Neural cell (in vitro differentiated cells): Measurements from ENCODE around the gene HSF4. TPM values are rescaled to one million over a fixed set of nuclear protein-coding genes. Genes with fewer than 3 reads are reported as not detected.

Source experiments
- H2AFZ ChIP-seq: fragments of 200-600, 300-800 bp; sonication (generic), shearing (Covaris generic); 2 replicates; pipeline ENCODE4 v1.6.0; 2014; ENCODE audit warnings: low read depth, mild to moderate bottlenecking, antibody characterized with exemption, low read length, moderate library complexity
- H3F3A ChIP-seq: fragments of 200-600 bp; shearing (Covaris generic); 2 replicates; pipeline ENCODE4 v1.6.1; 2016; ENCODE audit warnings: mild to moderate bottlenecking, moderate library complexity, mixed read lengths, antibody characterized with exemption, low read length; ENCODE audit not compliant: insufficient read depth, poor library complexity, severe bottlenecking
- H3K27ac ChIP-seq: fragments of 200-600, 300-800 bp; sonication (generic), shearing (Covaris generic); 2 replicates; pipeline ENCODE4 v1.5.1; 2014; ENCODE audit warnings: mild to moderate bottlenecking, low read length, moderate library complexity
- H3K27me3 ChIP-seq: fragments of 300-800, 200-600 bp; sonication (generic), shearing (Covaris generic); 2 replicates; pipeline ENCODE4 v1.6.0; 2014; ENCODE audit warnings: mild to moderate bottlenecking, low read depth, low read length, moderate library complexity; ENCODE audit not compliant: insufficient read depth
- H3K36me3 ChIP-seq: fragments of 300-800, 200-600 bp; sonication (generic), shearing (Covaris generic); 2 replicates; pipeline ENCODE4 v1.5.1; 2014; ENCODE audit warnings: mild to moderate bottlenecking, antibody characterized with exemption, low read length, moderate library complexity; ENCODE audit not compliant: insufficient read depth
- H3K4me2 ChIP-seq: fragments of 300-800, 200-600 bp; sonication (generic), shearing (Covaris generic); 2 replicates; pipeline ENCODE4 v1.6.0; 2014; ENCODE audit warnings: mild to moderate bottlenecking, low read length
- H3K4me3 ChIP-seq: fragments of 300-800, 200-600 bp; sonication (generic), shearing (Covaris generic); 2 replicates; pipeline ENCODE4 v1.5.1; 2014; ENCODE audit warnings: mild to moderate bottlenecking, low read length, moderate library complexity
- H3K79me2 ChIP-seq: fragments of 200-600 bp; shearing (Covaris generic); replicated peaks from 2 replicates; pipeline ENCODE4 v1.6.0; 2014; ENCODE audit warnings: mild to moderate bottlenecking, low read length, moderate library complexity; ENCODE audit not compliant: insufficient read depth
- H3K9ac ChIP-seq: fragments of 300-800, 200-600 bp; sonication (generic), shearing (Covaris generic); 2 replicates; pipeline ENCODE4 v1.6.1; 2016; ENCODE audit warnings: mild to moderate bottlenecking, low read length, mixed read lengths
- H3K9me2 ChIP-seq: fragments of 200-600 bp; shearing (Covaris generic); 2 replicates; pipeline ENCODE4 v1.6.1; 2016; ENCODE audit warnings: mild to moderate bottlenecking, low read length, mixed read lengths; ENCODE audit not compliant: insufficient read depth
- H3K9me3 ChIP-seq: fragments of 200-600, 300-800 bp; sonication (generic), shearing (Covaris generic); 2 replicates; pipeline ENCODE4 v1.6.1; 2016; ENCODE audit warnings: mild to moderate bottlenecking, mixed run types, low read length, moderate library complexity, mixed read lengths
- H4K20me1 ChIP-seq: fragments of 200-600 bp; shearing (Covaris generic); 2 replicates; pipeline ENCODE4 v1.6.1; 2016; ENCODE audit warnings: mild to moderate bottlenecking, mixed run types; ENCODE audit not compliant: insufficient read depth
- CTCF ChIP-seq: fragments of 450-650 bp; IDR thresholded peaks from 2 replicates; pipeline ENCODE4 v1.5.1; 2014; ENCODE audit warnings: antibody characterized with exemption, mild to moderate bottlenecking, moderate library complexity; ENCODE audit not compliant: poor library complexity, severe bottlenecking
- EP300 ChIP-seq: fragments of 450-650 bp; conservative IDR thresholded peaks from 2 replicates; pipeline ENCODE4 v1.6.1; 2014; ENCODE audit warnings: antibody characterized with exemption, mild to moderate bottlenecking, moderate library complexity; ENCODE audit not compliant: poor library complexity, severe bottlenecking
- EZH2 ChIP-seq: fragments of 200-600, 300-800 bp; shearing (Covaris generic), sonication (generic); IDR thresholded peaks from 2 replicates; pipeline ENCODE4 v1.6.1; 2014; ENCODE audit warnings: antibody characterized with exemption, low read length, borderline replicate concordance, mild to moderate bottlenecking; ENCODE audit not compliant: insufficient read depth, poor library complexity, severe bottlenecking
- MXI1 ChIP-seq: fragments of 450-650 bp; conservative IDR thresholded peaks from 2 replicates; pipeline ENCODE4 v1.6.1; 2014; ENCODE audit warnings: antibody characterized with exemption, mild to moderate bottlenecking; ENCODE audit not compliant: poor library complexity, severe bottlenecking
- POLR2AphosphoS5 ChIP-seq: IDR thresholded peaks from 2 replicates; pipeline ENCODE4 v1.6.1; 2012
- RAD21 ChIP-seq: fragments of 450-650 bp; conservative IDR thresholded peaks from 2 replicates; pipeline ENCODE4 v1.6.1; 2014; ENCODE audit warnings: antibody characterized with exemption, mild to moderate bottlenecking, moderate library complexity
- REST ChIP-seq: IDR thresholded peaks from 2 replicates; pipeline ENCODE4 v1.6.1; 2012; ENCODE audit warnings: borderline replicate concordance
- SMC3 ChIP-seq: fragments of 450-650 bp; conservative IDR thresholded peaks from 2 replicates; pipeline ENCODE4 v1.6.1; 2014; ENCODE audit warnings: antibody characterized with exemption, mild to moderate bottlenecking, moderate library complexity; ENCODE audit not compliant: poor library complexity
- TAF1 ChIP-seq: IDR thresholded peaks from 2 replicates; pipeline ENCODE4 v1.6.1; 2012; ENCODE audit warnings: low read depth
- polyA plus RNA-seq: library from polyadenylated mRNA; depleted of rRNA; stranded (reverse); fragments of >200 nt; gene quantifications from 2 replicates; pipeline ENCODE4 v1.2.3, GENCODE V29; 2014

HSF4 gene
- polyA plus RNA-seq, 1 donor from 2014 or later = 12.7 TPM

GRCh38 chr16:67202426-67202825 lies 37.9 kb downstream of the HSF4 start:
- H3K9ac ChIP-seq = no peak overlapping the region
- no peaks in the 10 kb centered on the region for H3K9me3 ChIP-seq
- no peaks in the 10 kb centered on the region for H3K9me2 ChIP-seq
- H4K20me1 ChIP-seq = no peaks in the 10 kb centered on the region
- no peaks in the 10 kb centered on the region for H3F3A ChIP-seq
- H3K36me3 ChIP-seq = no peaks in the 10 kb centered on the region
- no peak overlapping the region for H3K4me3 ChIP-seq
- no peak overlapping the region for H3K4me2 ChIP-seq
- H2AFZ ChIP-seq = no peak overlapping the region
- no peak overlapping the region for H3K27ac ChIP-seq
- no peaks in the 10 kb centered on the region for H3K27me3 ChIP-seq
- no peak for TF ChIP-seq TAF1
- no peak for TF ChIP-seq RAD21
- no peak for TF ChIP-seq POLR2AphosphoS5
- TF ChIP-seq SMC3 = no peak
- TF ChIP-seq CTCF = no peak
- no peak for TF ChIP-seq MXI1
- TF ChIP-seq EZH2 = no peak
- no peak for TF ChIP-seq EP300
- no peak for TF ChIP-seq REST
- no peaks in the 10 kb centered on the region for H3K79me2 ChIP-seq

GRCh38 chr16:67202956-67203493 lies 38.5 kb downstream of the HSF4 start:
- H3K9me2 ChIP-seq = no peaks in the 10 kb centered on the region
- no peaks in the 10 kb centered on the region for H3F3A ChIP-seq
- H4K20me1 ChIP-seq = no peaks in the 10 kb centered on the region
- no peaks in the 10 kb centered on the region for H3K9me3 ChIP-seq
- no peaks in the 10 kb centered on the region for H3K27me3 ChIP-seq
- H3K4me2 ChIP-seq = no peak overlapping the region
- no peaks in the 10 kb centered on the region for H3K79me2 ChIP-seq
- no peak overlapping the region for H2AFZ ChIP-seq
- no peak for TF ChIP-seq CTCF
- no peak for TF ChIP-seq REST
- no peak for TF ChIP-seq EZH2
- no peak for TF ChIP-seq EP300
- TF ChIP-seq TAF1 = no peak
- TF ChIP-seq MXI1 = no peak
- TF ChIP-seq SMC3 = no peak
- no peak overlapping the region for H3K9ac ChIP-seq
- no peak overlapping the region for H3K27ac ChIP-seq
- no peaks in the 10 kb centered on the region for H3K36me3 ChIP-seq
- no peak overlapping the region for H3K4me3 ChIP-seq
